ENCODE data around the gene KIF13A.

The KIF13A gene

GRCh38 chr6:17932330-17932852 lies 55.0 kb downstream of the KIF13A start:
- no peak for TF ChIP-seq CTCF (IDR thresholded peaks at IDR 0.05; ENCODE audit: insufficient read depth, missing control alignments)
- FAIRE-seq (no peak), DNase-seq (ENCODE audit: insufficient read length, low spot score) (no peak)

GRCh38 chr6:17931227-17931626 lies 56.2 kb downstream of the KIF13A start:
- DNase-seq (ENCODE audit: insufficient read length, low spot score) (no peak), FAIRE-seq (no peak)
- no peak for TF ChIP-seq CTCF (IDR thresholded peaks at IDR 0.05; ENCODE audit: insufficient read depth, missing control alignments)

- FAIRE-seq, result no peak
- TF ChIP-seq CTCF (IDR thresholded peaks at IDR 0.05; ENCODE audit: insufficient read depth, missing control alignments), result no peak
- DNase-seq (ENCODE audit: insufficient read length, low spot score), result no peak
Observed at GRCh38 chr6:17930321-17930993, 57.0 kb downstream of the KIF13A start.

GRCh38 chr6:17928514-17929430 lies 58.7 kb downstream of the KIF13A start:
- no peak for FAIRE-seq
- DNase-seq (ENCODE audit: insufficient read length, low spot score), result no peak
- no peak for TF ChIP-seq CTCF (IDR thresholded peaks at IDR 0.05; ENCODE audit: insufficient read depth, missing control alignments)

GRCh38 chr6:17927705-17928104 lies 59.7 kb downstream of the KIF13A start:
- TF ChIP-seq CTCF (IDR thresholded peaks at IDR 0.05; ENCODE audit: insufficient read depth, missing control alignments), result no peak
- FAIRE-seq, result no peak

GRCh38 chr6:17923401-17923863 lies 64.0 kb downstream of the KIF13A start:
- no peak for DNase-seq (ENCODE audit: insufficient read length, low spot score)
- FAIRE-seq, result no peak
- TF ChIP-seq CTCF (IDR thresholded peaks at IDR 0.05; ENCODE audit: insufficient read depth, missing control alignments), result no peak

More at GRCh38 chr6:17927705-17928104, 59.7 kb downstream of the KIF13A start:
- DNase-seq (ENCODE audit: insufficient read length, low spot score), result no peak

Measured in D721Med (cell line).